Stomach smooth muscle (tissue), 2 donors: Measurements from ENCODE around the gene FAM98C.

Experiments used
- H3K27ac ChIP-seq: one replicate; pipeline ENCODE4 v1.7.0; 2013; ENCODE audit warnings: mild to moderate bottlenecking, low read length, inconsistent platforms
- H3K27me3 ChIP-seq, 2 donors: one replicate each; pipeline ENCODE4 v1.7.0; 2013; ENCODE audit warnings: low read length in 2 of 2; ENCODE audit not compliant: insufficient read depth in 2 of 2, control insufficient read depth in 1 of 2
- H3K36me3 ChIP-seq, 2 donors: one replicate each; pipeline ENCODE4 v1.7.0; 2013; ENCODE audit warnings: low read length in 2 of 2; ENCODE audit not compliant: control insufficient read depth in 2 of 2, insufficient read depth in 2 of 2
- H3K4me1 ChIP-seq: one replicate; pipeline ENCODE4 v1.7.0; 2013; ENCODE audit warnings: low read length; ENCODE audit not compliant: control insufficient read depth, insufficient read depth
- H3K4me3 ChIP-seq, 2 donors: one replicate each; pipeline ENCODE4 v1.7.0; 2013; ENCODE audit warnings: low read length in 2 of 2
- H3K9ac ChIP-seq, 2 donors: one replicate each; pipeline ENCODE4 v1.7.0; 2013; ENCODE audit warnings: low read length in 2 of 2, mild to moderate bottlenecking in 1 of 2
- H3K9me3 ChIP-seq, 2 donors: one replicate each; pipeline ENCODE4 v1.7.0; 2013; ENCODE audit warnings: low read length in 2 of 2; ENCODE audit not compliant: control insufficient read depth in 2 of 2
- donor health status: healthy.
- donor health status: Pancreatic carcinoma.

FAM98C gene

GRCh38 chr19:38412491-38412890 lies 9.6 kb downstream of the FAM98C start:
- Histone ChIP-seq H3K4me1 (no peaks in the 10 kb centered on the region), H3K27ac (no peak overlapping the region), H3K27me3 (peaks cover 6 to 10% of the 10 kb centered on the region in 2 donors), H3K9ac (no peak overlapping the region), H3K4me3 (no peak overlapping the region), H3K9me3 (no peaks in the 10 kb centered on the region), H3K36me3 (no peaks in the 10 kb centered on the region)

- Histone ChIP-seq H3K4me3 (no peak overlapping the region), H3K27ac (no peak overlapping the region), H3K36me3 (no peaks in the 10 kb centered on the region), H3K4me1 (peaks cover 5% of the 10 kb centered on the region), H3K27me3 (peaks cover 9 to 13% of the 10 kb centered on the region in 2 donors), H3K9me3 (no peaks in the 10 kb centered on the region), H3K9ac (no peak overlapping the region)
Observed at GRCh38 chr19:38412961-38413360, 10.1 kb downstream of the FAM98C start.

- Histone ChIP-seq H3K4me1 (peaks cover 8% of the 10 kb centered on the region), H3K9ac (no peak overlapping the region), H3K9me3 (no peaks in the 10 kb centered on the region)
Observed at GRCh38 chr19:38413416-38413815, 10.5 kb downstream of the FAM98C start.

DNA sequence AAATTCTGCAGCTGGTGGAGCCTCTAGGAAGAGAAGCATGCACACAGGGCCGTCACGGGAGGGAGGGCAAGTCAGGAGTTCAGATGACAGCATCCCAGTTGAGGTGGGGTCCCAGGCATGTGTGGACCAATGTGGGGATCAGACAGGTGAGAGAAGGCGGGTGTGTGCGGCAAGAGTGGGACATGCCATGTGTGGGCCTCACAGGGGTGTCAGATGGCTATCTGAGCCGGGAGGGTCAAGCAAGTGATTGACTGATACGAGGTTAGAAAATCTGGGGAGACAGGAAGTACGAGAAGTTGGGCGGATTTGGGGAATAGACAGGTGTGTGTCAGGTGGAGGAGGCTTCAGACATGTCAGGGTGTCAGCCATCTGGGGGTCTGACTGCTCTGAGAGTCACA lies 14.3 kb downstream of the FAM98C start:
- peaks cover 18 to 23% of the 10 kb centered on the region in 2 donors for H3K27me3 ChIP-seq
- no peaks in the 10 kb centered on the region for H3K9me3 ChIP-seq
- no peak overlapping the region for H3K27ac ChIP-seq
- no peak overlapping the region for H3K4me3 ChIP-seq
- no peaks in the 10 kb centered on the region for H3K36me3 ChIP-seq
- no peak overlapping the region for H3K9ac ChIP-seq
- peaks cover 8% of the 10 kb centered on the region for H3K4me1 ChIP-seq

More at GRCh38 chr19:38413416-38413815, 10.5 kb downstream of the FAM98C start:
- Histone ChIP-seq H3K27me3 (peaks cover 13 to 18% of the 10 kb centered on the region in 2 donors), H3K27ac (no peak overlapping the region), H3K36me3 (no peaks in the 10 kb centered on the region), H3K4me3 (no peak overlapping the region)

GRCh38 chr19:38417544-38418506 lies 14.9 kb downstream of the FAM98C start:
- Histone ChIP-seq H3K4me3 (peak overlapping the region; percentile 27 to 44), H3K9ac (no peak overlapping the region), H3K4me1 (peaks cover 8% of the 10 kb centered on the region), H3K27ac (no peak overlapping the region), H3K36me3 (no peaks in the 10 kb centered on the region), H3K9me3 (no peaks in the 10 kb centered on the region), H3K27me3 (peaks cover 18 to 21% of the 10 kb centered on the region in 2 donors)

- no peak overlapping the region for H3K9ac ChIP-seq
- H3K27me3 ChIP-seq, result peaks cover 15 to 23% of the 10 kb centered on the region in 2 donors
- peaks cover 8% of the 10 kb centered on the region for H3K4me1 ChIP-seq
- no peaks in the 10 kb centered on the region for H3K36me3 ChIP-seq
- no peak overlapping the region for H3K27ac ChIP-seq
- H3K9me3 ChIP-seq, result no peaks in the 10 kb centered on the region
- no peak overlapping the region for H3K4me3 ChIP-seq
Observed at GRCh38 chr19:38420935-38421334, 18.0 kb downstream of the FAM98C start.

DNA sequence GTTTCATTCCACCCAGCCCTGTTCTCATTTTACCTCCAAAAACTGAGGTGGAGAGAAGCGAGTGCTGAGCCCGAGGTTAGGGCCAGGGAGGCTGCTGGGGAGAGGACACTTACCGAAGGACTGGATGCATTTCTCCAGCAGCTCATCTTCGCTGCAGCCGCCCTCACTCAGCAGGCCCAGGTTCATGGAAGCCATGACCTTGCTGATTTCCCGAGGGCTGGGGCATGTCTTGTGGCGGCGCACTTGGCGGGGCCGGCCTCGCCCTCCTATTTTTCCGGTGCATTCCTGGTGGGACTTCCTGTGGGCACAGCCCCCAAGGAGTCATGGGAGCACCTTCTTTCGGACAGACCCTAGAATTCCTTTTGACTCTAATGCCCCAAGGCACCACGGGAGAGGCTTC lies 19.0 kb downstream of the FAM98C start:
- no peak overlapping the region for H3K27ac ChIP-seq
- H3K27me3 ChIP-seq, result peaks cover 15 to 23% of the 10 kb centered on the region in 2 donors
- no peak overlapping the region for H3K4me3 ChIP-seq
- peaks cover 8% of the 10 kb centered on the region for H3K4me1 ChIP-seq
- H3K9ac ChIP-seq, result no peak overlapping the region
- no peaks in the 10 kb centered on the region for H3K9me3 ChIP-seq
- H3K36me3 ChIP-seq, result no peaks in the 10 kb centered on the region

DNA sequence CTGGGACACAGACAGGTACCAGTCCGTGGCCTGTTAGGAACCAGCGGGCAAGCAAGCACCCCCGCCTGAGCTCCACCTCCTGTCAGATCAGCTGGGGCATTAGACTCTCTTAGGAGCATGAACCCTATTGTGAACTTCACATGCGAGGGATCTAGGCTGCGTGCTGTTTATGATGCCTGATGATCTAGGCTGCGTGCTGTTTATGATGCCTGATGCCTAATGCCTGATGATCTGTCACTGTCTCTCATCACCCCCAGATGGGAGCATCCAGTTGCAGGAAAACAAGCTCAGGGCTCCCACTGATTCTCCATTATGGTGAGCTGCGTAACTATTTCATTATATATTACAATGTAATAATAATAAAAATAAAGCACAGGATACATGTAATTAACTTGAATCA lies 19.5 kb downstream of the FAM98C start:
- Histone ChIP-seq H3K27me3 (peaks cover 13 to 19% of the 10 kb centered on the region in 2 donors), H3K36me3 (no peaks in the 10 kb centered on the region), H3K9me3 (no peaks in the 10 kb centered on the region), H3K4me3 (no peak overlapping the region), H3K9ac (no peak overlapping the region), H3K27ac (no peak overlapping the region), H3K4me1 (peaks cover 8% of the 10 kb centered on the region)

GRCh38 chr19:38424272-38424671 lies 21.4 kb downstream of the FAM98C start:
- Histone ChIP-seq H3K27me3 (peaks cover 0 to 7% of the 10 kb centered on the region in 2 donors), H3K4me3 (no peak overlapping the region), H3K36me3 (no peaks in the 10 kb centered on the region), H3K9ac (no peak overlapping the region), H3K4me1 (no peaks in the 10 kb centered on the region), H3K9me3 (no peaks in the 10 kb centered on the region), H3K27ac (no peak overlapping the region)

- peak overlapping the region in 1 of 2 donors; percentile 35 for H3K4me3 ChIP-seq
- no peak overlapping the region for H3K9ac ChIP-seq
Observed at GRCh38 chr19:38425222-38425809, 22.4 kb downstream of the FAM98C start.

More at GRCh38 chr19:38425222-38425809, 22.4 kb downstream of the FAM98C start:
- Histone ChIP-seq H3K27ac (no peak overlapping the region), H3K36me3 (no peaks in the 10 kb centered on the region), H3K27me3 (peaks cover 0 to 7% of the 10 kb centered on the region in 2 donors), H3K4me1 (no peaks in the 10 kb centered on the region), H3K9me3 (no peaks in the 10 kb centered on the region)
